CD4-positive, alpha-beta T cell treated with Interleukin-2 at 100 ng/mL for 4 hours (primary cell): ENCODE results near the gene TST.

ENCODE experiments used
- DNase-seq: peaks from one replicate; pipeline ENCODE4 v3.0.0-alpha.2; 2020; ENCODE audit warnings: low spot score

The TST gene

DNA sequence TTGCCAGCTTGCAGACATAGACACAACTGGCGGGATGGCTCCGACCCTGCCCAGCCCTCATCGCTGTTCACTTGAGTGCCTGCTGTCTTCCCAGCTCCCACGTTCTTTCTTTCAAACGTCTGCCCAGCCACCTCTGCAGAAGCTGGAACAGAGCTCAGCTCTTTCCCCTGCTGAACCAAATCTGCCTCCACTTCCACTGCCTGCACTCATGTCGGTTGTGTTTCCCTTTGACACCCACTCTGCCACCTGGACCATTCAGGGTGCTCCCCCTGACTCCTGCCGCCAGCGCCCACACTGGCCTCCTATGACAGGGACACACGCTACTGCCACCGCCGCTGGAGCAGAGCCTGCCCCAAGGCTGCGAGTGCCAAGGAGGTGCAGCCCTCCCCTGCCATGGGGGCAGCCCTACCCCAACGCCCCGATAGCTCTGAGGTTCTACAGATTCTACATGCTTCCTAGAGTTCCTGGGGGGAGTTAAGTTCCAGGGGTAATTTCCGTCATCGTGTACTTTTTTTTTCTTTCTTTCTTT lies 37.9 kb downstream of the TST start:
- no peak for DNase-seq

- DNase-seq = no peak
These were observed 40.0 kb downstream of the TST start for GRCh38 chr22:36979016-36979910.

GRCh38 chr22:36977947-36978660 lies 41.1 kb downstream of the TST start:
- DNase-seq = peak; percentile 88

- DNase-seq = peak; percentile 78
These were observed 41.8 kb downstream of the TST start for GRCh38 chr22:36977401-36977861.

DNA sequence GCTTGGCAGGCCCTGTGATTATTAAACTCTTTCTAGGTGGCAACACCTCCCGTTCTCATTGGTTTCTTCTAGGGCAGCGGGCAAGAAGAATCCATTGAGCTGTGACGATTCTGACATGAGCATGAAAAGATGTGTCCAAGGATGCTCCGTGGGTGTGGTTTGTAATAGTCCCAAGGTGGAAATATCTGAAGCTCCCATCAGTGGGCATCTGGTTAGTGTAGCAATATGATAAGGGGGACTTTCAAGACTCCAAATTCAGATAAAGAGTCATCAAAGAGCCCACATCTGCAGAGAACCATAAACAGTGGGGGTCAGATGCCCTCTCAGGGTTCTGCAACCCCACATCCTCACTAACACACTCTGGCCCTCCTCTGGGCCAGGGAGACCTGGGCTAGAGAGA lies 42.6 kb downstream of the TST start:
- no peak for DNase-seq

DNA sequence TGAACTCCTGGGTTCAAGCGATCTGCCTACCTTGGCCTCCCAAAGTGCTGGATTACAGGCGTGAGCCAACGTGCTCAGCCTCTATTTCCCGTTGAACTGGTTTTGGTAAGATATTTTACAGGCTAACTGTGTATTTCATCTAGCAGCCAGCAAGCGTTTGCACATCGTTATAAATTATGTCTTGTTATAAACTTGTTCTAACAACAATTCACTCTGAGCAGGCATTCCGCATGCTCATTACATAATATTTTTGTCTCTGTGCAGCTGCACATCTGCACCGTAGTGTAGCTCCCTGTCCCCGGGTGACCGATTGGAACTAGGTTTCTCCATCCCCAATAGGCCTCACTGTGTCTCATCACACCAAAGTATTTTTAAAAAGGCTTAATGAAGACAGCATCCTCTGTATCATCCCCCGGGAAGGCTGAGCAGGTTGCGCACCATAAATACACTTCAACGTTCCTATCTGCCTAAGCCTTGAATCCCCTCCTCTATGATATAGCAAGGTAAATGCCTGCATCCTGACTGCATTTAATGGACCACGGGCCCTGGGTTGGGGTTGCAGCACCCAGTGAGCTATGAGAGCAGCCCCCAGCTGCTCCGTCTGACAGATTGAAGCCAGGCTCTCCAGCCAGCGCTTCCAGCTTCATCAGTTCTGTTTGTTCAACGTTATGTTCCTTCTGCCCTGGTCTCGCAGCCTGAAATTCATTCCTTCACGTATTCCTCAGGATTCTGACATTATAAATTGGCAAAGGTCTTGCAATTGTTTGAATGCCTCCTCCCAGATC lies 47.7 kb downstream of the TST start:
- DNase-seq = no peak

DNA sequence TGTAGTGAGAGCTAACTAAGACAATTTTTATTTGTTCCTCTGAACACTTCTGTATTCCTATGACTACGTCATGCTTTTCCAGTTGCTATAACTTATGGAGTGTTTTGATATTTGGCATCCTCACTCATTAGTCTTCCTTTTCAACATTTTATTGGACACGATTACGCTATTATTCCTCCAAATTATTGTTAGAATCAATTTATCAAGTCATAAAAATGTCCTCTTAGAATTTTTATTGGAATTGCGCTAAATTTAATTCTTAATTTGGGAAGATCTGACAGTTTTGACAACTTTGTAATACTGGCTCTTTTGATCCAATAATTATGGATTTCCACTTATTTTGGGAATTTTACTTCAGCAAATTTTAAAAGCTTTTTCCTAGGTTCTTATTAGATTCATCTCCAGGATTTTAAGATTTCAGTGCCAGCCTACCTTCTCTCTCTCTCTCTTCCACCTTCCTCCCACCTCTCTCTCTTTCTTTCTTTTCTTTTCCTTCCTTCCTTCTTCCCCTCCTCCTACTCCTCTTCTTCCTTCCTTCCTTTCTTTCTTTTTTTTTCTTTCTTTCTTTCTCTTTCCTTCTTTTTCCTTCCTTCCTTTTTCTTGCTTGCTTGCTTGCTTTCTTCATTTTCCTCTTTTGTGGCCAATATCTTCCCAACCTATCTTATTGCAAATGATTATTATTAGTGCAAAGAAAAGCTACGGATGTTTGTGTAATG lies 50.8 kb downstream of the TST start:
- DNase-seq = no peak

- DNase-seq = no peak
These were observed 52.3 kb downstream of the TST start for GRCh38 chr22:36966851-36967540.

GRCh38 chr22:36965696-36966095 lies 53.6 kb downstream of the TST start:
- no peak for DNase-seq

GRCh38 chr22:36964106-36964505 lies 55.1 kb downstream of the TST start:
- no peak for DNase-seq

GRCh38 chr22:36963302-36963701 lies 55.9 kb downstream of the TST start:
- no peak for DNase-seq

- no peak for DNase-seq
These were observed 57.6 kb downstream of the TST start for GRCh38 chr22:36961626-36962025.
